GM19025 (cell line): ENCODE results near the gene ERVW-1.
"Not testable (repeated sequence)": the region's sequence is repeated elsewhere in the genome, so short reads cannot be mapped to it uniquely, and the experiment has no call there.

Experiments used
- ATAC-seq: cut with Tn5 transposase; IDR thresholded peaks from one replicate; pipeline ENCODE4 v1.9.1; 2021; ENCODE audit warnings: mild to moderate bottlenecking, low read depth, moderate library complexity; ENCODE audit not compliant: unreplicated experiment

The ERVW-1 gene, protein sequence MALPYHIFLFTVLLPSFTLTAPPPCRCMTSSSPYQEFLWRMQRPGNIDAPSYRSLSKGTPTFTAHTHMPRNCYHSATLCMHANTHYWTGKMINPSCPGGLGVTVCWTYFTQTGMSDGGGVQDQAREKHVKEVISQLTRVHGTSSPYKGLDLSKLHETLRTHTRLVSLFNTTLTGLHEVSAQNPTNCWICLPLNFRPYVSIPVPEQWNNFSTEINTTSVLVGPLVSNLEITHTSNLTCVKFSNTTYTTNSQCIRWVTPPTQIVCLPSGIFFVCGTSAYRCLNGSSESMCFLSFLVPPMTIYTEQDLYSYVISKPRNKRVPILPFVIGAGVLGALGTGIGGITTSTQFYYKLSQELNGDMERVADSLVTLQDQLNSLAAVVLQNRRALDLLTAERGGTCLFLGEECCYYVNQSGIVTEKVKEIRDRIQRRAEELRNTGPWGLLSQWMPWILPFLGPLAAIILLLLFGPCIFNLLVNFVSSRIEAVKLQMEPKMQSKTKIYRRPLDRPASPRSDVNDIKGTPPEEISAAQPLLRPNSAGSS

DNA sequence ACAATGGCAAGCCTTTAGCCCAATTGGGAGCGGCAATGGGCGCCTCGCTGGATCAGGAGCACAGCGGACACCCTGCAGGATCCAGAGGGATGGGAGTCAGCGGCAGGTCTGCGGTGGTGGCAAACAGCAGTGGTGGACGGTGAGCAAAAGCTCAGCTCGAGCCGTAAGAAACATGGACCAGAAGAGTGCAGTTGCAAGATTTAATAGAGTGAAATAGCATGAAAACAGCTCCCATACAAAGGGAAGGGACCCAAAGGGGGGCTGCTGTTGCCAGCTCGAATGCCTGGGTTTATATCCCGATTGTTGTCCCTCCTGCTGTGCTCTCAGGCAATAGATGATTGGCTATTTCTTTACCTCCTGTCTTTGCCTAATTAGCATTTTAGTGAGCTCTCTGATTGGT is at the start of gene ERVW-1:
Gene ERVW-1 (minus strand): TSS at position 266 of the 400 bp plus-strand sequence. CDS start 7,565 bp downstream, outside the sequence.
- ATAC-seq: not testable (repeated sequence)

DNA sequence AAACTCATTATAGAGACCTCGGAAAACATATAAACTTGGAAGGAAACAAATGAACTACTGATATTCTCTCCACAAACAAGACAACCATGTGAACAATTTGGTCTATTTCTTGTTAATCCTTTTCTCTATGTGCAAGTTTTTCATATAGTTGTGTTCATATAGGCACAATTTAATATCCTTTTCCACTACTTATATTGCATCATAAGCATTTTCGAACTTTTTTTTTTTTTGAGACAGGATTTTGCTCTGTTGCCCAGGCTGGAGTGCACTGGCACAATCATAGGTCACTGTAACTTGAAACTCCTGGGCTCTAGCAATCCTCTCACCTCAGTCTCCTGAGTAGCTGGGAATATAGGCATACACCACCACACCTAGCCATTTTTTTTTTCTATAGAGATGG is 45.4 kb upstream of the ERVW-1 start:
- ATAC-seq: no peak

DNA sequence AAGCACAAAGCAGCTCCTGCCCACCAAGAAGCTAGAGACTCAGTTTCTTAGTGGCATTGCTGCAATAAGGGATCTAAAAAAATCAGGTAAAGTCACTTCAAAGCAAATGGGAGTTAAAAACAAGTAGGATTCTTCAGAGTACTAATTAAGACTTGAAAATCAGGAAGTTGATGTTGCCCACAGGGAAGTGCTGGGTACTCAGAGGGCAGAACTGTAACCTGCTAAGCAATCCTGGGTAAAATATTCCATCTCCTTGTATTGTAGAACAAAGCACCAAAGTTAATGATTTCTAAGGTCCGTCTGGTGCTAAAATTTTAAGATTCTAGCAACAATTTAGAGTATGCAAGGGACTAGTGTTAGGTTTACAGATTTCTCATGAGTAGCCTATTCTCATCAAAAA is 42.3 kb upstream of the ERVW-1 start:
- no peak for ATAC-seq

DNA sequence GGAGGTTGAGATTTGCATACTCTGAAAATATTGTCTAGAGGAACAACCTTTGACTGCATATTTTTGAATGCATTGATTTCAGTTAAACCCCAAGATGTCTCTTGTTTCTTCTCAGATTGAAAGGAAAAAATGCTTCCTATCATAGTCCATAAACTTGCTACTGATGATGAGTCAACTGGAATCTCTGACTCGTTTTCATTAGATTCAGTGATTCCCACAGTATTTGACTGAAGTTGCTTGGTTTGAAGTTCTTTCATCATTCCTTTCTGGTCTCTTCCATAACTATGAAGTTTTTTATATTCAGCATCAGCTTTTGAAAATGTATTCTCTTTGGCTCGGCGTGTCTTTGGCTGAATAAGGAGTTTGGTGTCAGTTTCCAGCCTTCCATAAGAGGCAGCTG is 39.9 kb upstream of the ERVW-1 start:
- no peak for ATAC-seq

DNA sequence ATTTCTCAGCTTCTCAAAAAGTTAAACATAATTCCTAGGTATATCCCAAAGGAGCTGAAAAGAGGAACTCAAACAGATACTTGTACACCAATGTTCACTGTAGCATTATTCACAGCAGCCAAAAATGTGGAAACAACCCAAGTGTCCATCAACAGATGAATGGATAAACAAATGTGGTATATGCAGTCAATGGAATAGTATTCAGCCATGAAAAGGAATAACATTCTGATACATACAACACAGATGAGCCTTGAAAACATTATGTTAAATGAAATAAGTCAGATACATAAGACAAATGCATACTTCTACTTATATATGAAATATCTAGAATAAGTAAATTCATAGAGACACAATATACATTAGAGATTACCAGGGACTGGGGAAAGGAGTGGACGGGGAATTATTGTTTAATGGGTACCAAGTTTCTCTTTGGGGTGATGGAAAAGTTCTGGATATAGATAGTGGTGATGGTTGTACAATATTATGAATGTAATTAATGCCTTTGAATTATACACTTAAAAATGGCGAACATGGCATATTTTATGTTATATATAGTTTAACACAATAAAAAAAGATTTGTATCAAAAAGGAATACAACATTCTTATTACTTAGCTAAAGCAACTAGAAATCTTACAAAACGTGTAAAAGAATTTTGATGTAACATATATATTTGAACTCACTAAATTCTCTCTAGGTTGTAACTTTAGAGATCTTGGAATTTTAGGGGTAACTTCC is 35.6 kb upstream of the ERVW-1 start:
- ATAC-seq: no peak

DNA sequence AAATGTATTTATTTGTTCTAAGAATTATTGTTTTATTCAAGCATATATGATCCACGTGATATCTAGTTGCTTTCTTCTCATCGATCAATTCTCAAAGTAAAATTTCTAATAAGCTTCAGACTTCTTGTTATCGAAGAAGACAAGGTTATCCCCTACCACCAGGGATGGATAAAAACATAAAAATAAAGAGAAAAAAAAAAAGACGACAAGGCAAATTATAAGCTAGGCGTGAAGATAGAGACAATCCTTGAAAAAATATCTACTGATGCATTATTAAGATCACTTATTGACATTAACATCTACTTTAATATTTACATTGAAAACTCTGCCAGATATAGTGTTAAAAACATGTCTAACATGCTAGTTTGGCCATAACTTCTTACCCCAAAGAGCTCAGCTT is 31.2 kb upstream of the ERVW-1 start:
- ATAC-seq: no peak

DNA sequence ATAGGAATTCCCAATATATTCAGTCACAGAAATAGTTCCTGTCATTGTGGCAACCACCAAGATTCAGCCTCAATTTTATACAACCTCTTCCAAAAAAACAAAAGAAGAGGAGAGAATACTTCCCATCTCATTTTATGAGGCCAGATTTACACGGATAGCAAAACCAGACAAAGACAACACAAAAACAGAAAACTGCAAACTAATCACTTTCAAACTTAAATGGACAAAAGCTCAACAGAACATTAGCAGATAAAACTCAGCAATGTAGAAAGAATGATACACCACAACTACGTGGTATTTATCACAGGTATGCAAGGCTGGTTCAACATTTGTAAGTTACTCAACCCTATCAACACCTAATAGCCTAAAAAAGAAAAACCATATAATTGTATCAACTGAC is 28.6 kb upstream of the ERVW-1 start:
- no peak for ATAC-seq

DNA sequence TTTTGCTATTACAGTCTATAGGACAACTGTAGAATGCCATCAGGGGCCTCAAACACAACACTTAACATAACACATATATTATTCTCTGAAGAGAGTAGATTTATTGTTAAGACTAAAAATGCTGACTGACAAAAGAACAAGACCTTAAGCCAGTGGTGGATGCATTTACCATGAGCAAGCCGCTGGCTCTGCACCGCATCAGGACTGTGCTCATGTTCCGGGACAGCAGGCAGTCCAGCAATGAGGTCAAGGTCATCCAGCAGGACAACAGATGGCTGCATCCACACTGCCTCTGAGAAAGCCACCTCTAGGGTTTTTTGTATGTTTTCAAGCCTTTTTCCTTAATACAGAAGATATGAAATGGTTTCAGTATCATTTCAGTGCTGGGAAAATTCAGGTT is 26.8 kb upstream of the ERVW-1 start:
- no peak for ATAC-seq

DNA sequence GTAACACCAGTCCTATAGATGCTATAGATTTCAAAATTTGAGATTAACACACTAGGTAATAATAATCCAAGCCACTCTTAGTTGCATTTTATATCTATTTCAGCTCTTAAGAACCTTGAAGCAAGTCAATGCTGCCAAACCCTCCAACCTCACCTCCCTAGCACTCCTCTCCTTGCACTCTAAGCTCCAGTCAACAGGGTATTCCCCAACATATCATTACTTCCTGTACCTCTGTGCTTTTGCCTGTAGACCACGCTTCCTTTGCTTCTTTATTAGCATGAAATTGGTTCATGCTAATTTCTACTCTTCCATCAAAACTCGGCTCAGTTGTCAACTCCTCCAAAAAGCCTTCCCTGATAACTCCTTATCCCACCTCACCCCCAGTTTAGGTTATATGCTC is 26.0 kb upstream of the ERVW-1 start:
- ATAC-seq: no peak

DNA sequence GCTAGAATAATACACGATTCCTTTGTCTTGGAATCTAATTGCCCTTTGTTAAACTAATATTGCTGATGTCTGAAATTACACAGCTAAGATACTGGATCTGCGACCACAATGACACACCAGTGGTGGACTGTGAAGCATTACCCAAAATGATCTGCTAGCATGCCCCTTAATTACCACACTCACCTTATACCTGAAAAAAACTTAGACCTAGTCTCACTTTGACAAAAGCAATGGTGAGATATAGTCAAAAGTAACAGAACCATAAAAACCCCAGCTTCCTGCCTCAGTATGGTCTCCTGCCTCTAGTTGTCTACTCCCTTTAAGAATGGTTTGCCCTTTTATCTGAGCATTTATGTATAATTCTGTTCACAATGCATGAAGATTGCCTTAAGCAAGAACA is 20.8 kb upstream of the ERVW-1 start:
- ATAC-seq: no peak

DNA sequence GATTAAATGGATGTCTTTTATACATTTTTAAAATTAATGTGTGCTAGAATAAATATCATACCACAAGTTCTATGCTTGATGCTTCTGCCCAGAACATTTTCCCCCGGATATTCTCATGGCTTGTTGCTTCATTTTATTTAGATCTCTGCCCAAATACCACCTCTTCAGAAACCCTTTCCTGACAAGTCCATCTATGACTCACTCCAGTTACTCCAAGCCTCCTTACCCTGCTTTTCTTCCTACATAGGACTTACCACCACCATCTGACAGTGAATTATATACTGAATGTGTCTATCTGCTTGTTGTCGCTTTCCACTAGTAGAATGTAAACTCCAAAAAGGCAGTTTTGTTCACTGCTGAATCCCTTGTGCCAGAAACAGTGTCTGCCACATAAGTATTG is 19.1 kb upstream of the ERVW-1 start:
- no peak for ATAC-seq

DNA sequence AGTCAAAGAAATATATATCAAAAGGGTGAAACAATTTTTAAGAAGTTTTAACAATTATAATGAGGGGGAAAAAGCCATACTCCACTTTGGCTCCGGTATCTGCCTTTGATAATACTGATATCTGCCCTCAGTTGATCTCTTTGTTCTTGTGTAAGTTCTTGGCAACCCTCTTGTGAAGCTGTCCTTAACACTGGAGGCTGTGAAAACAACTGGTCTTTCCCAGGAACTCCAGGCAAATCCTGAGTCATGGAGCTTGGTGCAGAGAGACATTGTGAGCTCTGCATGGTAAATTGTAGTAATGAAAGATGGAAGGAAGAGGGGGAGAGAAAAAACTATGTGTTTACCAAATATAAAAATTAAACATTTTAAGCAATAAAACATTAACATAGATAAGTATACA is 11.9 kb upstream of the ERVW-1 start:
- ATAC-seq: no peak

DNA sequence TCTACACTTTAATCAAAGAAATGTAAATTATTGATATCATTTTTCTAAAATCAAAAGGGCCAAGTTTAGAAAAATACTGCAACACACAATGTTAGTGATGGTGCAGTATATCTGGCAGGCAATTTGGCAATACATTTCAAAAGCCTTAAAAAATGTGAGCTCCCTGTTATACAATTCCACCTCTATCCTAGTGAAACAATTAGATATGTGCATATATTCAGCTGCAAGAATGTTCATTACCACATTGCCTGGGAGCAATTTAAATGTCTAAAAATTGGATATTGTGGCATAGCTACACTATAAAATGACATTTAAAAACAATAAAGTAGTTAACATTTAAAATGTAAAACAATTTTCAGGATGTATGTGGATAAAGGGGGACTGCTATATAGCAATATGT is 10.1 kb upstream of the ERVW-1 start:
- ATAC-seq: no peak

DNA sequence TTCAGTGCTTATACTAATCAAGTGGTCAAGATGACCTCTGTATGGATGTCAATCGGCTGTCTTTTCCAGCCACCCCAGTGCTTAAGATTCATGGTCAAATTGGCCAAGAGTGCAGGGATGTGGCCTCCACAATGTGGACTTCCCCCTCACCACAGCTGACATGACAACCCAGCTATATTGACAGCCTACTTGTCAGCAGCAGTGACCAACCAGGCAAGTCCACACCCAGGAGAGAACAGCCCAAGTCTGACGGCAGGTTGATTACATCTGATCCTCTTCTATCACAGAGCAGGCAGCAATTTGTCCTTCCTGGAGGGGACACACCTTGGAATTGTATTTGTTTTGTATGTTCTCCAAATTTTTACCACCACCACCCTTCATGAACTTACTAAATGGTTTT is 8.2 kb upstream of the ERVW-1 start:
- ATAC-seq: no peak

DNA sequence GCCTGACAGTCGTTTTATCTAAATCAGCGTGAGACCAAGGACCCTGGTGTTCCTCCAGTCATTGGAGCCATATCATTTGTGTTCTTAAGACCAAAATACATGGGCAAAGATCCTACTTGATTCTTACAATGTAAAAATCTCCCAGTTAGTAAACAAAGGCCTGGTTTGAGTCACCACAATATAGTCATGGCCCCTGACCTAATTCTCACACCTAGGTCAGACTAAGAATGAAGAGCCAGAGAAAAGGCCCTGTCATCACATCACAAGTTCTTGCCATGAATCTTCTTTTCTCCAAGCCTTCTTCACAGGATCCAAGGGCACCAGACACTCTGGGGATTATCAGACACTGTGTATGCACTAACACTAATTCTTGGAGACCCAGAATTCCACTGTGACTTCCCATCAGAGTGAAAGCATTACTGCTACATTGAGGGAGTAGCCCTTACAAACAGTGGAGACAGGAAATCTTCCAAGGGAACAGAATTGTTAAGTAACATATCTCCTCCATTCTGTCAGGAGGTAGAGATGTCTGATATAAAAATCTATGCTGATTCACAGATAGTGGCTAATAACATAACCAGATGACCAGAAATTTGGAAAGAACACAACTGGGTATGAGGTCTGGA is 7.6 kb upstream of the ERVW-1 start:
- ATAC-seq: no peak

DNA sequence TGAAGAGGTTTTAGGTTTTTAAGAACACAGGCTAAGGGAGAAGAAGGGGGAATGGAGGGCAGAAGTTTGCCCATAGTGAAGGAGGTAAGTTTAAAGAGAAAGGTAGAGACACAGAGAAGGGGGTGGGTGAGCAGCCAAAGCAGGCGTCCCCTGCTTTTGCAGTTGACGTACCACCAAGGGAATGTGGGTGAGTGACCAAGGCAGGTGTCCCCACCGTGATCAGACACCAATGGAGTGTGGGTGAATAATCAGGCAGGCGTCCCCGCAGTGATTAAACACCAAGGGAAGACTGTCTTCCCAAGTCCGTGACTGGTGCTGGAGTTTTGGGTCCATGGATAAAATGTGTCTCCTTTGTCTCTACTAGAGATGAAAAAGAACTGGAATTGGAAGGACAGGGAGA is 6.5 kb upstream of the ERVW-1 start:
- not testable (repeated sequence) for ATAC-seq

DNA sequence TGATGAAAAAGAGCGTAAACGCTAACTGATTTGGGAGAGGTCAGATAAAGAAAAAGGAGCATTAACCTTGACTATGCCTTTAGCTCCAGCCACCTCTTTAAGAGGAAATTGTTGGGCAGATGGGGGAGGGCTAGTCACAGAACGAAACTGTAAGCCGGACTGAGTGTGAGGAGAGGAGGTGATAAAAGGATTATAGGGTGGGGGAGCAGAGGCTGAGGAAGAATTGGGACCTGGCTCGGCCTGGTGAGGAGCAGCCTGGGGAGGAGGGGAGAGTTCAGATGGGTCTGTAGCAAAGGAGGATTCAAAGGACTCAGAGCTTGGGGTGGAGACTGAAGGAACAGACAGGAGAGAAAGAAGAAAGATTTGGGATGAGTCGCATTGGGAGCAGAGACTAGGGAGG is 5.9 kb upstream of the ERVW-1 start:
- not testable (repeated sequence) for ATAC-seq

DNA sequence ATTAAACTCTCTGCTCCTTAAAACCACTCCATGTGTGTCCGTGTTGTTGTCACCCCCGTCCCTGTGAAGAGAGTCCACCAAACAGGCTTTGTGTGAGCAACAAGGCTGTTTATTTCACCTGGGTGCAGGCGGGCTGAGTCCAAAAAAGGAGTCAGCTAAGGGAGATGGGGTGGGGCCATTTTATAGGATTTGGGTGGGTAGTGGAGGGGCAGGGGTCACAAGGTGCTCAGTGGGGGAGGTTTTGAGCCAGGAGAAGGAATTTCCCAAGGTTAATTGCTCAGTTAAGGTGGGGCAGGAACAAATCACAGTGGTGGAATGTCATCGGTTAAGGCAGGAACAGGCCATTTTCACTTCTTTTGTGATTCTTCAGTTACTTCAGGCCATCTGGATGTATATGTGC is 1.4 kb upstream of the ERVW-1 start:
- not testable (repeated sequence) for ATAC-seq

DNA sequence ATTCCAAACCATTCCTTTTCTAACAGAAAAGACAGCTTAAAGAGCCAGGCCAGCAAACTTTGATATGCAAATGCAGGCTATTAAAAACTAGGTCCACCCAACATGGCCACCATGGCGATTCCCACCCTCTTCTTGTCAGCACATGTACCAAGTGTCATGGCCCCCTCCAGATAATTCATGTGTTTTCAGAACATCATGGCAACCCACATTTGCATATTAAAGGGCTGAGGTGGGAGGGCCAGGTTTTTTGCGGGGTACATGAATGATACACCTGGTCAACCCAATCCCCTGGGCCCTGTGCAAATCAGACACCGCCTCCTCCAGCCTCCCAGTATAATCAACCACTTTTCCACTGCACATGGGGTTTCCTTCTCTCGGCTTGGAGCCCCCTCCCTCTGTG is 965 bp upstream of the ERVW-1 start:
- ATAC-seq: no peak

DNA sequence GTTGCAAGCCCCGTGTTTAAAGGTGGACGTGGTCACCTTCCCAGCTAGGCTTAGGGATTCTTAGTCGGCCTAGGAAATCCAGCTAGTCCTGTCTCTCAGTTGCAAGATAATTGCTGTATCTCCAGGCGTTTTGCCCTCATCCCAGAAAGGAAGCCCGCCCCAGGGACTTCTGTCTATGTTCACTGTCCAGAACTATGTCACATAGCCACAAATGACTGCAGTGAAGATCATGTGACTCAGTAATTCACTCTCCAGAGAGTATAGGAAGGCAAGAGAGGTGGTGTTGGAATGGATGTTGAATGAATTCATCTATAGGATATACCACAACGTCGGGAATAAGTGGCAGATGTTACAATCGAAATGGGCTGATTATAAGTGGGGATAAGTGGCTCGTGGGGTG is 349 bp upstream of the ERVW-1 start:
- no peak for ATAC-seq

DNA sequence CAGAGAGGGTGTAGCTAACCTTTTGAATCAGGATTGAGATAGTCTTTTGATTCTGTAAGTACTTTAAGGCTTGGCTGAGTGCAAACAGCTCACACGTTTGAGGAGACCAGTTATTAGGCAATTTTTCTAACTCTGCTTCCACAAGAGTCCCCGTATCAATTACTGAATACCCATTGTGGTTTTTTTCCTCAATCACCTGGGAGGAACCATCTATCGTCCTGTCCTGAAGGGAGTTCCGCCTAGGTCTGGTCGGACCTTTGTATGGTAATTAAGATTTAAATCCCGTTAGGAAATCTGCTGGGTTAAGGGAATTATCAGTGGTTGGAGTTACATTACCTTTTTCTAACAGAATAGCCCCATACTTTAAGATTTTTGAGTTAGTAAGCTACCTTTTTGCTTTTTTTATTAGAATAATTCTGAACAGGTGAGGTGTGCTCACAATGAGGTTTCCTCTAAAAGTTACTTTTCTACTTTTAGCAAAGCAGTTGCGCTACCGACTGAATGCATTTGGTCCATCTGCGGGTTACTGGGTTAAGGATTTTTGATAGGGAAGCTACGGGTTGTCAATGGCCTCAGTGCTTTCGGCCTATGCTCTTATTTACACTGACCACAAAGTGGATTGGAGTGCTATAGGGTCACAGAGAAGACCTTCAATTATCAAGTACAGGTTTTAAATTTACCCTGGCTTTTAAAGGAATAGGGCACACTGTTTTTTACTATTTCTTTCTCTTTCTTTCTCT is 1.7 kb downstream of the ERVW-1 start:
- ATAC-seq: not testable (repeated sequence)
